IPS DF 4.7 (cell line): ENCODE data around the gene COX5B.
"Not testable (repeated sequence)": the region's sequence is repeated elsewhere in the genome, so short reads cannot be mapped to it uniquely, and the experiment has no call there.

Experiments
- DNase-seq: peaks from one replicate; pipeline ENCODE4 v3.0.0-alpha.2; 2013; ENCODE audit warnings: low spot score; ENCODE audit errors: extremely low read depth

The COX5B gene, protein sequence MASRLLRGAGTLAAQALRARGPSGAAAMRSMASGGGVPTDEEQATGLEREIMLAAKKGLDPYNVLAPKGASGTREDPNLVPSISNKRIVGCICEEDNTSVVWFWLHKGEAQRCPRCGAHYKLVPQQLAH

DNA sequence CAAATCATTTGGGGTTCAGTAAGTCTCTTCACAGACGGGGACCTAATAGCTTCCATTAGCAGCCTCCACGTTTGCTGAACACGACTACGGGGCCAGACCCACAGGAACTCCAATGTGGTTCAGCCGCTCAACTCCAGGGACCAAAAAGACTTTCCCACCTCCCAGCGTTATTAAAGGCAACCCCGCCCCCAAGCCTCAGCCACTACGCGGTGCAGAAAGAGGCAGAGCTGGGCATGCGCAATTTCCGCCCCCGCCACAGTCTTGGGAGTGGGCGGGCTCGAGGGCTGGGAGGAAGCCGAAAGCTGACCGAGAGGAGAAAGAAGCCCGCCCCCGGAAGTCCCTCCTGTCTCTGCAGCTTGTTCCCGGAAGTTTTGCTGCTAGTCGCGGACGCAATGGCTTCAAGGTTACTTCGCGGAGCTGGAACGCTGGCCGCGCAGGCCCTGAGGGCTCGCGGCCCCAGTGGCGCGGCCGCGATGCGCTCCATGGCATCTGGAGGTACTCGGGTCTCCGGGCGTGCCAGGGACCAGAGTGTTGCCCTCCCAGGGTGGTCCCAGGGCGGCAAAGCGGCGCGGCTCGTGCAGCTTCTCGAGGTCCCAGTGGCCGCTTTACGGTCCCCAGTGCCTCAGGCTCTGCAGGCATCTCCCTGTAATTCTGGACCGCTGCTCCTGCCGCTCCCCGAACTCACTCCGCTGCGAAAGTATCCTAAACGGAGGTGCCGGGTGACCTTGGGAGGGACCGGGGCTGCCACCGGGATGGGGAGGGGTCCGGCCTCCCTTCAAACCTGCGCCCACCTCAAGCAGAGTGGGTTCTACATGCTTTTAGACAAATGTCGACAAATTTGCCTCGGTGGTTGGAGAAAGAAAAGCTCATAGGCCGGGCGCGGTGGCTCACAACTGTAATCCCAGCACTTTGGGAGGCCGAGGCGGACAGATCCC lies at the start of gene COX5B:
Gene COX5B (plus strand): TSS at position 368 of the 935 bp plus-strand sequence. CDS start 25 bp downstream, at position 393.
- DNase-seq = no peak

DNA sequence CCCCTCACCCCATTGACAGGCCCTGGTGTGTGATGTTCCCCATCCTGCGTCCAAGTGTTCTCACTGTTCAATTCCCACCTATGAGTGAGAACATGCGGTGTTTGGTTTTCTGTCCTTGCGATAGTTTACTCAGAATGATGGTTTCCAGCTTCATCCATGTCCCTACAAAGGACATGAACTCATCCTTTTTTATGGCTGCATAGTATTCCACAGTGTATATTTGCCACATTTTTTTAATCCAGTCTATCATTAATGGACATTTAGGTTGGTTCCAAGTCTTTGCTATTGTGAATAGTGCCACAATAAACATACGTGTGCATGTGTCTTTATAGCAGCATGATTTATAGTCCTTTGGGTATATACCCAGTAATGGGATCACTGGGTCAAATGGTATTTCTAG lies 49.7 kb upstream of the COX5B start:
- not testable (repeated sequence) for DNase-seq

DNA sequence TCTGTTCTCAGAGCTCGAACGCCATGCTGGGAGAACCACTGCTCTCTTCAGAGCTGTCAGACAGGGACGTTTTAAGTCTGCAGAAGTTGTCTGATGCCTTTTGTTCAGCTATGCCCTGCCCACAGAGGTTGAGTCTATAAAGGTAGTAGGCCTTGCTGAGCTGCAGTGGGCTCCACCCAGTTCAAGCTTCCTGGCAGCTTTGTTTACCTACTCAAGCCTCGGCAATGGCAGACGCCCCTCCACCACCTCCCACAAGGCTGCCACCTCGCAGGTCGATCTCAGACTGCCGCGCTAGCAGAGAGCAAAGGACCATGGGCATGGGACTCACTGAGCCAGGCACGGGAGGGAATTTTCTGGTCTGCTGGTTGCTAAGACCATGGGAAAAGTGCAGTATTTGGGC lies 44.3 kb upstream of the COX5B start:
- DNase-seq = not testable (repeated sequence)

DNA sequence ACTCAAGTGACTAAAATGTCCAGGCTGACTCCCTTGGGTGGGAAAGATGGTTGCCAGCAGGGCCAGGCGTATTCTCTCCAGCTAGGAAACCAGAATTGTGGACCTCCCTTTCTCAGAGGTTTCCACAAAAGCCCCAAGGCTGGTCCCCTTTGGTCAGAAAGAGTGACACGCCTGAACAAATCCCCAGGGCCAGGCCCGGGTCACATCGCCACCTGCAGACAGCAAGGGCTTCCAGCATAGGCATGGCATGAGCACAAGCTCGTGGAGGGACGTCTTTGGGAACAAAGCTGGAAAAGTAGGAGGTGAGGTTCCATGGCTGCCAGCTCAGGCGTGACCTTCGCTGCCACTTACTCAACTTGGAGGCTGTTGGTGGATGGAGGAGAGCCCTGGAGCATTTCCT lies 40.8 kb upstream of the COX5B start:
- not testable (repeated sequence) for DNase-seq

DNA sequence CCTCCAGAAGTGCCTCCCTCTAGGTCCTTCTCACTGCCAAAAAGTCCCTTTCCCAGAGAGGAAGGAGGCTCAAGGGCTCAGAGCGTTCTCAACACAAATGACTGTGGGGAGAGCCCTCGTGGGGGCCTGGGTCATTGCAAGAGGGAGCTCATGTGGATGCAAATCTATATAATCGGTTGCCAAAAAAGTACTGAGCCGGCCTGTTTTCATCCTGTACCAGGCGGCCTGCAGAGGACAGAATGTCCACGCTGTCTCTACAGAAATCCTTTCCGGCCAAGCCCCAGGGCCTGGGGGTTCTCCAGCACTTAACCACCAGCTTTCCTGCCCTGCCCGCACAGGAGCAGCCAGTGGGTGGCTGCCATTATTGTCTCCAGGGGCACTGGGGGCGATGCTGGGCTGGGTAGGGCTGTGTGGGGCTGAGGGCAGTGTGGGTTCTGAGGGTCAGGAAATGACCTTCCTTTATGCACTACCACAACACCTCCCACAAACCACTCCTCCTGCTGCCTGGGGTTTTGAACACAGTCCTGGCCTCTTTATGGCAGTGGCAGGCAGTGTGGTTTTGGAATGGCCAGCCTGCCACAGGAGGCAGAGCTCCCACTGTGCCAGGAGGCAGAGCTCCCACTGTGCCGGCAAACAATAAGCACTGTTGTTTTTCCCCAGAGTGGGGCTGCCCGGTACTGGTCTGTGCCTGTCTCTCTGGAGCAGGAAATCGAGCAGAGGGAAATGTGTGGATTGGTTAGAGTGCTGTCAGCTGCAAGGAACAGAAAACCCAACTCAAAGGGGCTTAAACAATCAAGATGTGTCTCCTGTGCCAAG lies 40.1 kb upstream of the COX5B start:
- not testable (repeated sequence) for DNase-seq

DNA sequence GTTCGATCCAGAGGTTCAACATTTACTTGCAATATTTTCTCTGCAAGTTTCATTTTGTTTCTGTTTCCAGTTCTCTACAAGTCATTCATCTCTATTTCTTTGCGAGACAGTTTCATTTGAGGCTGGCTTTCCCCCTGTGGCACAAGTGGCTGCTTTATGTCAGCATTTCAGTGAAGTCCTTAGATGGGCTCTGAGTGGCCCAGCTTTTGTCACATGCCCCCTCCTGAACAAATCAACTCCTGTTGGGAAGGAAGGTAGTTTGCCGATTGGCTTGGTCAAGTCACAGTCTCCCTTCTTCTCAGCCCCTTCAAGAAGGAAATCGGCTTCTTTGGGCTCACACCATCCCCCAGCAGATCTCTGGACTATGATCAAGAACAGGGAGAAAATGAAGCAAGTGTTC lies 37.1 kb upstream of the COX5B start:
- not testable (repeated sequence) for DNase-seq

DNA sequence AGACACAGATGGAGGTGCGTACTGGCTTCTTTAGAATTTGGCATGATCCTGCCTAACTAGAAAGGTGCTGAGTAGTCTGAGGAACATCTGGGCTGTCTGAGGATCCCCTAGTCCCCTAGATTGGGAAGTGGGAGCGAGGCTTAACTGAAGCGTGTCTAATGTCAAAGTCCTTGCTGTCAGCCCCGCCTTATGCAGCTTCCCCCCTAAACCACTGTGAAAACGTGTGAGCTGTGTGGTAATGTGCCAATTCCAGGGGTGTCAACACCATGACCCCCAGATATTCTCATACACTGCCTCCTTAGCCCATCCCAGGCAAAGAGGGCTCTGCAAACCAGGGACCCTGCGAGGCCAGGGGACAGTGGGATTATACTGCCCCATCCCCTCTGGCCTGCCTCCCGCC lies 34.0 kb upstream of the COX5B start:
- not testable (repeated sequence) for DNase-seq

DNA sequence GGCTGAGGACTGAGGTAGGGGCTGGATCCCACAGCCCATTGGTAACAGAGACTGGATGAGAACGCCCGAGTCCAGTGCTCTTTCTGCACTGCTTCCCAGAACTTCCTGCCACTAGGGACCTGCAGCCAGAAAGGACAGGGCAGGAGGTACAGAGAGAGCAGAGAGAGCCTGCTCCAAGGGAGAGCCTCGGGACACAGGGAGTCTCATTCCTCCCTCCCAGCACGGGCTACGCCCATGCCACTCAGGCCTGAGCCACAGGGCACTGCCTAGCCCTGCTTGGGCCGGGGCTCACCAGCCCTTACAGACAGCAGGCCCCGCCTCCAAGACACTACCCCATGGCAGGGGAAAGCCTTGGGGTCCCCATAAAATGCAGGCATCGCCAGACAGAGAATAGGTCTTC lies 30.1 kb upstream of the COX5B start:
- DNase-seq = not testable (repeated sequence)

DNA sequence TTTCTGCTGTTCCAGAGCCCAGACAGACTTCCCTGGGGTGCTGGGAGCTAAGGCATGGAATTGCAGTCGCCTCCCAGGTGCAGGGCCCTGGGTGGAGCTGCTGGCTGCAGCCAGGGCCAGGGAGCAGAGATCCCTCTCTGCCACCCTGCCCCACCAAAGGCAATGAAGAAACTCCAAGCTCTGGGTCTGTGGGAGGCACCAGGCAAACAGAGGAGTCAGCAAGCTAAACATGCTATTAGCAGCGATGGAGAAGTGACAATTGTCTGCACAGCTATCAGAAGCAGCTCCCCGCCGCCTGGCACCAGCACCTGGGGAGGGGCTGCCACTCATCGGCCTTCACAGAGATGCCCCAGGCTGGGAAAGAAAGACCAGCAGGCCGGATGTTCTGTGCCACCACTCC lies 28.0 kb upstream of the COX5B start:
- no peak for DNase-seq

DNA sequence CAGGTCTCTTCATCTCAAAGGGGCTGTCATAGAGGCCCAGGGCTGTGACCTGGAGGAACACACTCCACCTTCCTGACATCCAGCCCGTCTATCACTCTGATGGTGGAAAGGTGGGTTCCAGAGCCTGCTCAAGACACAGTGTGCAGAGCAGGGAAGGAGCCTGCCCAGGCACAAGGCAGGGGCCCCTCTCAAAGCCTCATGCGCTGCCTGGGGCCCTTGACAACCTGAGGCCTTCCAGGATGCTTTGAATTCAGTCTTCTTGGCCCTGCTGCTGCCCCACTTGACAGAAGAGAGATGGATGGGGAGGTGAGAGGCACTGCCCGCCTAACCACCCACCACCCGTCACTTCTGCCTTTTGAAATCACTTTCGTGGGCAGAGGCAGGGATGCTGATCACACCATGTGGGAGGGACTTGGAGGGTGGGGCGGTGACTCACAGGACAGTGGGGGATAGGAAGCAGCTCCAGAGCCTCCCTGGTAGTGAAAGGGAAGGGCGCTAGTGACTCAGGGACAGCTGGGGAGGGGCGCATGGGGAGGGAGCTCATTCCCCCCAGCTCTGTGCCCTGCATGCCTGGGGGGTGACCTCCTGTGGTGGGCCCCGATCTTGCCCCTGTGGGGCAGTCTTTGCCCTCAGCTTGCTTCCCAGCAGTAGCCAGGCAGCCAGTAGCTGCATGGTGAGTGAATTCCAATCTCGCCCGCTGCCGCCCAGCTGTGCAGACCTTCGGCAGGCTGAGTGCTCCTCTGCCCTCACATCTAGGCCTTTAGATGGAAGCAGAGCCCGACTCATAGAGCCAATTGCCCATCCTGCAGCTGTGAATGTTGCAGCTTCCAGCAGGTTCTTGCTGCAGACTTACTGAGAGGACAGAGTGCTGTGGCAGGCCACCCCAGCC lies 26.7 kb upstream of the COX5B start:
- DNase-seq = not testable (repeated sequence)

DNA sequence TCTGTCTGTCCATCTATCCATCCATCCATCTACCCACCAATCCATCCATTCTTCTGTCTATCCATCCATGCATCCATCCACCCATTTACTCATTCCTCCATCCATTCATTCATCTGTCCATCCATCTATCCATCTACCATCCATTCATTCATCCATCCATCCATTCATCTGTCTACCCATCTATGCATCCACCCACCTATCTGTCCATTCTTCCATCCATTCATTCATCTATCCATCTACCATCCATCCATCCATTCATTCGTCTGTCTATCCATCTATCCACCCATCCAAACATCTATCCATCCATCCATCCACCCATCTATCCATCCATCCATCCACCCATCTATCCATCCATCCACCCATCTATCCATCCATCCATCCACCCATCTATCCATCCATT lies 25.4 kb upstream of the COX5B start:
- DNase-seq = not testable (repeated sequence)

DNA sequence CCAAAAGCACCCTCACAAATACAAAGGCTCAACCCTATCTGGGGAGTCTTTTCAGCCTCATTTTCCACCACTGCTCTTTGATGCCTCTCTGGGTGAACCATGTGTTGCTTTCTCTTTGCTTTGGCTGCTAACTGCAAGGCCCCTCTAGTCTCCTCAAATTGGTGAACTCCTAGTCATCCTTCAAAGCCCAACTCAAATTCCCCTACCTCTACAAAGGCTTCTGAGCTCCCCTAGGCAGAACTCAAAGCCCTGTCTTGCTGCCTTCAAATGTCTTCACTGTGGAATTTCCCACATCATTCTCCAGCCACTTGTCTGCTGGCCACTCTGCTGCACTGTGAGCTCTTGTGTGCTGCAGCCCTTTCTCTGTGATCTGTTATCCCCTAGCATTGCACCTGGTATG lies 22.9 kb upstream of the COX5B start:
- DNase-seq = not testable (repeated sequence)

DNA sequence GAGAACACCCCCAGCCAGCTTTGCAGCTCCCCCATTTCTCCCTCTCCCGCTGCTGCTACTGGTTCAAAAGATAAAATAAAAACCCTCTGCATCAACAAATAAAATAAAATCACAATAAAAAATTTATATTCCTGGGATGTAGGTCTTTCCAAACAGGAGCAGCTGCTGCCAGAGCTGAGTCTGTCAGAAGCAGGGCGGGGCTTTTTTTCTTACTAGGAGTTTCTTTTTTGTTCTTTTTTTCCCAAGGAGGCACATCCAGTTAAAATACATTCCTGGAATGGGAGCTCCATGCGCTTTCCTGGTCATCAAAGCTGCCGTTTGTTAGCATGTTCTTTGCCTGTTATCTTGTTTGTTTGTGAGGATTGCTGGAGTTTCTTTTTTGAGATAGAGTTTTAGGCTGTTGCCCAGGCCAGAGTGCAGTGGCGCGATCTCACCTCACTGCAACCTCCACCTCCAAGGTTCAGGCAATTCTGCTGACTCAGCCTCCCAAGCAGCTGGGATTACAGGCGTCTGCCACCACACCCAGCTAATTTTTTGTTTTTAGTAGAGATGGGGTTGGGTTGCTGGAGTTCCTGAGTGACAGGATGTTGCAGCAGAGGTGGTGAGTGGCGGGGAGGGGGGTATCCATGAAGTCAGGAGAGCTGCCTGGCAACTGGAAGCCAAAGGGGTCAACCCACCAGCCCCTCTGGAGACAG lies 20.4 kb upstream of the COX5B start:
- not testable (repeated sequence) for DNase-seq

DNA sequence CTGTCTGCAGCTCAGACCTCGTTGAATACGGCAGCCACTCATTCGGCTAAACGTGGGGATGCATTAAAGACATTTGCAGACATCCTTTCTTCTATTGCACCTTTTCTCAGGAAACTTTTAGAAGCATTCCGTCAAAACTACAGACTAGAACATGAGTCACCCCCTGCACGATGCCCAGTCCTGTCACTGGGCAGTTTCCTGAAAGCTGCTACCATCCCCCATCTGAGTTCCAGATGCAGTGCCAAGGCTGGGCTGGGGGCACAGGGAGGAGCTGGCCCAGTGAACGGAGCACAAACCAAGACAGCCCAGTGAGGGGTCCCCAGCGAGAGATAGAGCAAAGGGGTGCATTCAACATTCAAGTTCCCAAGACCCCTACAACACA lies 19.8 kb upstream of the COX5B start:
- DNase-seq = not testable (repeated sequence)

DNA sequence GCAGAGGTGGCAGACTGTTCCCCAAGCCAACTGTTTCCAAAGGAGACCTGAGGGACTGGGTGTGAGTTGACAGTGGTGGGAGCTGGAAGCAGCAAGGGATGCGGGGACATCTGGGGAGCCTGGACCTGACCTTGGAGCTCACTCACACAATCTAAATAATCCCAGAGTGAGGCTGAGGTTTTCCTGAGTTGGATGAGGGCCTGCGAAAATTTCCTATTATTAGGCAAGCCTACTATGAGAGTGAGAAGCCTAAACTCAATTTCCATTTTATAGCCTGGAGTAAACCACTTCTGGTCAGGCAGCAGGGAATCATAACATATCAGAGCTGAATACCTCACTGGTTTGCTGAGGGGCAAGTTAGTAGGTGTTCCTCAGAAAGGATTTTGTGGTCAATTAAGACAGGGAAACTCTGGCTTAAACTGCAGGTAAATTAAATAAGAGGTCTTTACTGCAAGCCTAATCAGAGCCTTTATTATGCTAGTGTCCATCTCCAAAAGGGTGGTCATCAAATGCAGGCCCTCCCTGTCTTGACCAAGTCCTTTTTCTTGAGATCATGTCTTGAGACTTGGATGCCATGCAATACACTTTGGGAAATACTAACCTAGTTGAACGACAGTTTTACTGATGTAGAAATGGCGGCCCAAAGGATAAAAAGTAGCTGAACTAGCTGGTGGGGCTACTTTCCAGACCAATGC lies 1.7 kb upstream of the COX5B start:
- DNase-seq = no peak

DNA sequence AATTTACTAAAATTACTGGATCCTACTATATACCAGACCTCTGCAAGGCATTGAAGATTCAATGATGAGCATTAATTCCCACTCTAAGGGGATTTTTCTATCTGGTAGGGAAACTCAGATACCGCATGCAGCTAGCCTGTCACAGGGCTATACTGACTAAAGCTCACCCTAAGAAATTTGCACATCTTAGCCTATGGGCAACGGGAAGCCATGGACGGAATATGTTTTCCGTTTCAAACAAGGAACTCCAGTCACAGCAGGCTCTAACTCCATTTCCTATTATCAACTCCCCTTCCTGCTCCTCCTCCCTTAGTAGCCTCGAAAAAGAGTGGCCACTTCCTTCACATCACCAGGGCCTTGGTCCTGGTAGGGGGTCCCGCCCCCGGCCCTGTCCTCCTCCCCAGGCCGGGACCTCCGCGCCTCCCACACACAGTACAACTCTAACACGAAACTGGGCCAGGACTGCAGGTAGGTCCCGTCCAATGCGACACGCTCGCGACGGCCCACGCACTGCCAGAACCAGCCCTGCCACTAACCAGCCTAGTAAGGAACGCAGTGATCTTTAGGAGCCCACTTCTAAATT lies 659 bp upstream of the COX5B start:
- DNase-seq = no peak

DNA sequence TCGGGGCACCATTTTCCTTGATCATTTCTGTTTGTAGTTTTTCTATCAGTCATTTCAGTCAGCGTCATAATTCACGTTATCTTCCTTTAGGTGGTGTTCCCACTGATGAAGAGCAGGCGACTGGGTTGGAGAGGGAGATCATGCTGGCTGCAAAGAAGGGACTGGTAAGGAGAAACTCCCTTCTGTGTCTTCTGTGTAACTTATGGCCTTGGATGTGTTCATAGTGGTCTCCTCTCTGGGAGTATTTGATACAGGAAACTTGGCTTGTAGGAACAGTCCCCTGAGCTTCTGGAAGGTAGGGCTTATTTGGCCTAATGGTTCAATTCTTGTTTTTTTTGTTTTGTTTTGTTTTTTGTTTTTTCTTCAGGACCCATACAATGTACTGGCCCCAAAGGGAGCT lies 1.1 kb downstream of the COX5B start:
- DNase-seq = no peak

DNA sequence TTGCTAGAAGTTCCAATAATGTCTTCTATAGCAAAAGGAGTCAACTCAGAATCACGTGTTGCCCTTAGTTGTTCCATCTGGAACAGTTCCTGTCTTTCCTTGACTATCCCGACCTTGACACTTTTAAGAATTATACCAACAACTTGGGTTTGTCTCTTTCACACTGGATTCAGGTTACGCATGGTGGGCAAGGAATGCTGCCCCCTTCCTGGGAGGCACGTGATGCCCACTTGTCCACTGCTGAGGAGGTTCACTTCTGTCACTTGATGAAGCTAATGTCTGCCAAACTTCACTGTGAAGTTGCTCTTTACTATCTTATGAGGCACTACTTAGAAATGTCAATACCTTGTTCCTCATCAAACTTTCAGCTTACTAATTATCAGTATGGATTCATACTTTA lies 5.3 kb downstream of the COX5B start:
- no peak for DNase-seq

DNA sequence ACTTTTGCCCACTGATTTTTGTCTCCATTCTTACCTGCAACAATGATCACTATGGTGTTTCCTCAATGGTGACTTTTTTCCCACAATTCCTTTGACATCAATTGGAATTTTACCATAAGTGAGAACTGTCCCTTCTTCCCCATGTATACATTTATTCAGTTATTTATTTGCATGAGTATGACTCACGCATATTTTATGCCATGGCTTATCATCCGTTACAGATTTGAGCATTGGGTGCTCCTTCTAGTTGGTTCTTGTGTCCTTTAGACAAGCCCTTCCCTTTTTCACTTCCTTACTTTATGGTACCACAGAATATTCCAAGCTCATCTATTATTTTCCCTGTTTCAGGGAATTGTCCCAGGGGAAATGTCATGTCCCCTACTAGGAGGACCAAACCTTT lies 7.6 kb downstream of the COX5B start:
- DNase-seq = no peak
